ENCODE results near the gene MEAK7. TPM values are rescaled to one million over a fixed set of nuclear protein-coding genes. Genes with fewer than 3 reads are reported as not detected.

The MEAK7 gene
- total and polyA plus RNA-seq, 2 of the 8 experiments (the other 6 are each of a cell fraction or from before 2014, with no cell fraction given), result 9.6 to 19.6 TPM

DNA sequence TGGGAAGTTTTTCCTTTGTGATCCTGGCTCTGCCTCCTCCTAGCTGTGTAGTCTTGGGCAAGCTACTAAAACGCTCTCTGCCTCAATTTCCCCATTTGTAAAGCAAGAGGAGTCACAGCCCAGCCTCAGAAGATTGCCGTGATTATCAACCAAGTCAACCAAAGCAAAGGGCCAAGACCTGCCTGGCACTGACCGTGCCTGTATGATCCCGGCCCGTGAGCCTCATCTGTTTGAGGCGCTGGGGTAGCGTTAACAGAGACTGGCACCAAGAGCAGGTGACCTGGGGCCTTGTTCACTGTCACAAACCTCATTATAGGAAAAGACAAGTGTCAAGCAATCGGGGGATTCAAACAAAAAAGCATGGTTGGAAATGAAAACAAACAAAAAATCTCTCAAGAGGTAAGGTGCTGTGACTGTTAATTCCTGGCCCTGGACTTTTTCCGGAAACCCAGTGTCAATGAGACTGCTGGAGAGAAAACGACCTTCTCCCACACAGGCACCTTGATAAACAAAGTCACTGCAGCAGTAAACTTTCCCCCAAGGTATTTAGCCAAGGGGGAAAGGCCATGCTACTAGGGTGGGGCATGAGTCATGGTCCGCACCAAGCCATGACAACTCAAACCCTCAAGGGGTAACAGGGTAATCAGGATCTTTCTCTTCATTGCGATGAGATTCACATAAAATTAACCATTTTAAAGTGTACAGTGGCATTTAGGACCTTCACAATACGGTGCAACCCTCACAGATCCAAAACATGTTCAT is 5.4 kb downstream of the MEAK7 start (continued):
- TF ChIP-seq CEBPB (IDR thresholded peaks at IDR 0.05; ENCODE audit: low read depth, low read length) (no peak), SAP30 (IDR thresholded peaks at IDR 0.05; ENCODE audit: insufficient read depth, insufficient replicate concordance, low read length) (no peak), ASH2L (IDR thresholded peaks at IDR 0.05; ENCODE audit: low read length) (no peak), BRCA1 (IDR thresholded peaks at IDR 0.05; ENCODE audit: low read depth, low read length) (no peak)
- TF ChIP-seq, protein P1, sequence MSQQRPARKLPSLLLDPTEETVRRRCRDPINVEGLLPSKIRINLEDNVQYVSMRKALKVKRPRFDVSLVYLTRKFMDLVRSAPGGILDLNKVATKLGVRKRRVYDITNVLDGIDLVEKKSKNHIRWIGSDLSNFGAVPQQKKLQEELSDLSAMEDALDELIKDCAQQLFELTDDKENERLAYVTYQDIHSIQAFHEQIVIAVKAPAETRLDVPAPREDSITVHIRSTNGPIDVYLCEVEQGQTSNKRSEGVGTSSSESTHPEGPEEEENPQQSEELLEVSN (IDR thresholded peaks at IDR 0.05), result no peak
